HCT116 (cell line): ENCODE data around the gene COQ10B. TPM values are rescaled to one million over a fixed set of nuclear protein-coding genes. Genes with fewer than 3 reads are reported as not detected.

ENCODE experiments used
- ATAC-seq: fragments of 200-7000 bp; cut with Tn5 transposase; 2 replicates; pipeline ENCODE4 v1.9.1; 2020; ENCODE audit warnings: mild to moderate bottlenecking, moderate library complexity
- BruUV-seq: library from RNA; stranded (reverse); fragments of 400-500 nt; replicated peaks from 2 replicates; lab custom pipeline; 2021; lab: Mats Ljungman, UMichigan
- CTCF ChIA-PET: fragments of 300-600 bp; sonication (Branson Sonifier 250); formaldehyde crosslinking; loops from one replicate; lab custom pipeline; 2021; ENCODE audit warnings: antibody characterized with exemption; lab: Charles Lee
- POLR2A ChIA-PET: fragments of 300-600, 350-600 bp; sonication (Branson Sonifier 250); formaldehyde crosslinking; loops from one replicate; lab custom pipeline; 2021; ENCODE audit warnings: antibody characterized with exemption; lab: Charles Lee
- RAD21 ChIA-PET, 2 experiments: fragments of 300-600 bp; sonication (Branson Sonifier 250); formaldehyde crosslinking; loops; one replicate each; lab custom pipeline; 2023; ENCODE audit warnings: low total read pairs in 2 of 2; ENCODE audit not compliant: uncharacterized antibody in 2 of 2, unreplicated experiment in 2 of 2, low non-redundant PET in 1 of 2; lab: Charles Lee
- DNase-seq: peaks from one replicate; pipeline ENCODE4 v3.0.0-alpha.2; 2010; ENCODE audit warnings: low read depth, low spot score
- H2AFZ ChIP-seq: fragments of 200-600 bp; shearing (Covaris generic), sonication (generic); 2 replicates; pipeline ENCODE4 v1.6.1; 2017; ENCODE audit warnings: low read depth, mixed run types, mixed read lengths, antibody characterized with exemption, low read length; ENCODE audit not compliant: poor library complexity, severe bottlenecking
- H3K27ac ChIP-seq: 2 replicates; pipeline ENCODE4 v1.5.1; 2012; ENCODE audit warnings: low read depth, low read length
- H3K27me3 ChIP-seq: fragments of 200-600 bp; sonication (generic); 2 replicates; pipeline ENCODE4 v1.6.1; 2016; ENCODE audit warnings: mixed run types, low read length, mixed read lengths; ENCODE audit not compliant: insufficient read depth
- H3K36me3 ChIP-seq, 2 experiments: fragments of 200-500 bp in 1 of 2; fragments of 200-600 bp in 1 of 2; sonication (Bioruptor generic) in 1 of 2; sonication (generic) in 1 of 2; 2 replicates each; pipeline versions ENCODE4 v1.5.1 to v1.6.1; 2014 to 2016; ENCODE audit warnings: low read length in 2 of 2, inconsistent platforms in 1 of 2, mixed read lengths in 1 of 2, mixed run types in 1 of 2; ENCODE audit not compliant: insufficient read depth in 2 of 2, control insufficient read depth in 1 of 2
- H3K4me1 ChIP-seq, 2 experiments: fragments of 200-600 bp in 1 of 2; sonication (generic) in 1 of 2; 2 replicates each; pipeline versions ENCODE4 v1.5.1 to v1.6.1; 2012 to 2017; ENCODE audit warnings: low read length in 2 of 2, inconsistent platforms in 1 of 2, mild to moderate bottlenecking in 1 of 2, mixed read lengths in 1 of 2, mixed run types in 1 of 2, moderate library complexity in 1 of 2; ENCODE audit not compliant: insufficient read depth in 2 of 2, control insufficient read depth in 1 of 2
- H3K4me2 ChIP-seq: fragments of 200-600 bp; sonication (generic); 2 replicates; pipeline ENCODE4 v1.6.1; 2017; ENCODE audit warnings: mixed run types, low read length, mixed read lengths
- H3K4me3 ChIP-seq, 2 experiments: fragments of 200-600 bp in 1 of 2; sonication (generic) in 1 of 2; replicated peaks in 1 of 2; 2 replicates each; pipeline ENCODE4 v1.5.1; 2011 to 2016; ENCODE audit warnings: low read length in 2 of 2, control low read depth in 1 of 2, low read depth in 1 of 2, mild to moderate bottlenecking in 1 of 2, mixed read lengths in 1 of 2, mixed run types in 1 of 2
- H3K79me2 ChIP-seq: fragments of 200-600 bp; sonication (generic); 2 replicates; pipeline ENCODE4 v1.6.1; 2017; ENCODE audit warnings: mild to moderate bottlenecking, mixed run types, low read length, moderate library complexity, mixed read lengths; ENCODE audit not compliant: insufficient read depth
- H3K9ac ChIP-seq: fragments of 200-600 bp; sonication (generic); 2 replicates; pipeline ENCODE4 v1.6.1; 2016; ENCODE audit warnings: low read length, mixed read lengths
- H3K9me2 ChIP-seq: fragments of 200-600 bp; sonication (generic), shearing (Covaris generic); 2 replicates; pipeline ENCODE4 v1.6.1; 2017; ENCODE audit warnings: mixed run types, mild to moderate bottlenecking, moderate library complexity; ENCODE audit not compliant: insufficient read depth
- H3K9me3 ChIP-seq, 2 experiments: fragments of 200-500 bp in 1 of 2; fragments of 200-600 bp in 1 of 2; sonication (Bioruptor generic) in 1 of 2; sonication (generic) in 1 of 2; 2 replicates each; pipeline ENCODE4 v1.6.1; 2014 to 2017; ENCODE audit warnings: low read length in 2 of 2, mixed read lengths in 2 of 2, inconsistent platforms in 1 of 2, low read depth in 1 of 2, mild to moderate bottlenecking in 1 of 2, mixed run types in 1 of 2, moderate library complexity in 1 of 2; ENCODE audit not compliant: control insufficient read depth in 1 of 2, insufficient read depth in 1 of 2
- H4K20me1 ChIP-seq: fragments of 200-600 bp; sonication (generic), shearing (Covaris generic); 2 replicates; pipeline ENCODE4 v1.6.1; 2017; ENCODE audit warnings: mixed run types, mild to moderate bottlenecking, moderate library complexity; ENCODE audit not compliant: insufficient read depth
- POLR2AphosphoS5 ChIP-seq: IDR thresholded peaks from 2 replicates; pipeline ENCODE4 v1.6.1; 2011; ENCODE audit warnings: mild to moderate bottlenecking, low read depth, low read length, moderate library complexity
- intact Hi-C: fragments of 100-400 bp; cut with micrococcal nuclease; formaldehyde crosslinking; loops from 2 replicates; pipeline ENCODE4 v1.10.0; 2022
- total RNA-seq: library from RNA; stranded (reverse); gene quantifications from one replicate; pipeline ENCODE4 v1.2.1, GENCODE V29; 2021; ENCODE audit not compliant: unreplicated experiment
- TF ChIP-seq, protein P1 (sequence below): IDR thresholded peaks from 2 replicates; pipeline ENCODE4 v1.6.1; 2012; ENCODE audit warnings: low read depth

COQ10B gene
- total RNA-seq, 1 experiment from 2014 or later = 20.4 TPM

DNA sequence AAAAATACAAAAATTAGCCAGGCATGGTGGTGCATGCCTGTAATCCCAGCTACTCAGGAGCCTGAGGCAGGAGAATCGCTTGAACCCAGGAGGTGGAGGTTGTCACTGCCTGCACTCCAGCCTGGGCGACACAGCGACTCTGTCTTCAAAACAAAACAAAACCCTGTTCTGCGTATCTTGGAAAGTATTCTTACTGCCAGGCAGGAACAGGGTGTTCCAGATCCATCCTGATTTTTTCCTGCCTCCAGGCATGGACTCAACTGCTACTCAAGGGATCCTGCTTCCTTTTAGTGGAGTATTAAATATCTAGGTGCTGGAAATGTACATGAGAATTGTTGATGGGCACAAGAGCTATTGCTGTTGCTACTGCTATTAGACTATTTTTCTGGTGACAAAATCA lies 34.0 kb downstream of the COQ10B start (continued):
- TF ChIP-seq, protein P1, sequence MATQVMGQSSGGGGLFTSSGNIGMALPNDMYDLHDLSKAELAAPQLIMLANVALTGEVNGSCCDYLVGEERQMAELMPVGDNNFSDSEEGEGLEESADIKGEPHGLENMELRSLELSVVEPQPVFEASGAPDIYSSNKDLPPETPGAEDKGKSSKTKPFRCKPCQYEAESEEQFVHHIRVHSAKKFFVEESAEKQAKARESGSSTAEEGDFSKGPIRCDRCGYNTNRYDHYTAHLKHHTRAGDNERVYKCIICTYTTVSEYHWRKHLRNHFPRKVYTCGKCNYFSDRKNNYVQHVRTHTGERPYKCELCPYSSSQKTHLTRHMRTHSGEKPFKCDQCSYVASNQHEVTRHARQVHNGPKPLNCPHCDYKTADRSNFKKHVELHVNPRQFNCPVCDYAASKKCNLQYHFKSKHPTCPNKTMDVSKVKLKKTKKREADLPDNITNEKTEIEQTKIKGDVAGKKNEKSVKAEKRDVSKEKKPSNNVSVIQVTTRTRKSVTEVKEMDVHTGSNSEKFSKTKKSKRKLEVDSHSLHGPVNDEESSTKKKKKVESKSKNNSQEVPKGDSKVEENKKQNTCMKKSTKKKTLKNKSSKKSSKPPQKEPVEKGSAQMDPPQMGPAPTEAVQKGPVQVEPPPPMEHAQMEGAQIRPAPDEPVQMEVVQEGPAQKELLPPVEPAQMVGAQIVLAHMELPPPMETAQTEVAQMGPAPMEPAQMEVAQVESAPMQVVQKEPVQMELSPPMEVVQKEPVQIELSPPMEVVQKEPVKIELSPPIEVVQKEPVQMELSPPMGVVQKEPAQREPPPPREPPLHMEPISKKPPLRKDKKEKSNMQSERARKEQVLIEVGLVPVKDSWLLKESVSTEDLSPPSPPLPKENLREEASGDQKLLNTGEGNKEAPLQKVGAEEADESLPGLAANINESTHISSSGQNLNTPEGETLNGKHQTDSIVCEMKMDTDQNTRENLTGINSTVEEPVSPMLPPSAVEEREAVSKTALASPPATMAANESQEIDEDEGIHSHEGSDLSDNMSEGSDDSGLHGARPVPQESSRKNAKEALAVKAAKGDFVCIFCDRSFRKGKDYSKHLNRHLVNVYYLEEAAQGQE = no peak

DNA sequence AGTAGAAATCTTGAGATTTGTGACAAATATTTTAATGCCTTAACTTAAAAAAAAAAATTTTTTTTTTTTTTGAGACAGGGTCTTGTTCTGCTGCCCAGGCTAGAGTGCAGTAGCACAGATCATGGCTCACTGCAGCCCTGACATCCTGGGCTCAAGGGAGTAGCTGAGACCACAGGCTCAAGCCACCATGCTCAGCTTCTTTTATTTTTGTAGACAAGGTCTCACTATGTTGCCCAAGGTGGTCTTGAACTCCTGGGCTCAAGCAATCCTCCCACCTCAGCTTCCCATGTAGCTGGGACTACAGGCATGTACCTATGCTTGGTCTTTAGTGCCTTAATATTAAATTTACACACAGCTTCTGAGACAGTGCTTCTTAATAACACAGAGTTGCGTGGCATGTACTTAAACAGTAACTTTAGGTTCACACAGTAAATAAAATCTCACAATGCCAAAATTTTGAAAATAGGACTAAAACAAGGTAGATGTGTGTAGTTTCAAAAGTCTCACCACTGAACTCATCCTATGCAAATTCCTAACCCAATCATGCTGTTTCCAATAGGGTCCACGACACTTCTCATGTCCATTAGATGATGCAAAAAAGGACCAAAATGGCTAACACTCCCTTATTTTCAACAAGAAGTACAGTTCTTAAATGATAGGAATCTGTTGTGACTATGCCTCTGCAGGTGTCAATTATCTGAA lies 42.2 kb downstream of the COQ10B start:
- H3K79me2 ChIP-seq = peaks cover 94% of the 10 kb centered on the region
- no peaks in the 10 kb centered on the region for H3K9me3 ChIP-seq
- peaks cover 67% of the 10 kb centered on the region; the same call in 1 of the 2 replicates for H4K20me1 ChIP-seq
- H3K27me3 ChIP-seq = no peaks in the 10 kb centered on the region
- no peak overlapping the region for H3K4me3 ChIP-seq
- CTCF ChIA-PET = no interaction called here
- RAD21 ChIA-PET = no interaction called here
- intact Hi-C loops = no loop called here
- peaks cover 68 to 80% of the 10 kb centered on the region in 2 experiments for H3K36me3 ChIP-seq
- peaks cover 7 to 17% of the 10 kb centered on the region in 2 experiments; a peak in 3 of 4 replicates for H3K4me1 ChIP-seq
- no peak overlapping the region for H3K27ac ChIP-seq
- no peak overlapping the region for H2AFZ ChIP-seq
- DNase-seq = no peak
- no peaks in the 10 kb centered on the region for H3K9me2 ChIP-seq
- BruUV-seq = no TSS peak
- POLR2A ChIA-PET = no interaction called here
- ATAC-seq = no peak
- no peak overlapping the region for H3K4me2 ChIP-seq
- no peak overlapping the region for H3K9ac ChIP-seq
- no peak for TF ChIP-seq POLR2AphosphoS5
